ENCODE measurements around the gene SLFN11.
"Not testable (repeated sequence)": the region's sequence is repeated elsewhere in the genome, so short reads cannot be mapped to it uniquely, and the experiment has no call there.

The SLFN11 gene

GRCh38 chr17:35352284-35352683 is 21.1 kb downstream of the SLFN11 start:
- DNase-seq: no peak

- no peak for DNase-seq
Measured at GRCh38 chr17:35350493-35350892, 22.9 kb downstream of the SLFN11 start.

GRCh38 chr17:35345926-35346771 is 27.3 kb downstream of the SLFN11 start:
- DNase-seq: no peak

- no peak for DNase-seq
Measured at GRCh38 chr17:35345445-35345925, 27.9 kb downstream of the SLFN11 start.

- no peak for DNase-seq
Measured at GRCh38 chr17:35344262-35344661, 29.2 kb downstream of the SLFN11 start.

- no peak for DNase-seq
Measured at GRCh38 chr17:35342276-35342675, 31.1 kb downstream of the SLFN11 start.

GRCh38 chr17:35341411-35341992 is 31.9 kb downstream of the SLFN11 start:
- DNase-seq: no peak

GRCh38 chr17:35338230-35338629 is 35.2 kb downstream of the SLFN11 start:
- DNase-seq: no peak

- no peak for DNase-seq
Measured at GRCh38 chr17:35337364-35337763, 36.1 kb downstream of the SLFN11 start.

- DNase-seq: not testable (repeated sequence)
Measured at GRCh38 chr17:35333578-35333977, 39.8 kb downstream of the SLFN11 start.

- no peak for DNase-seq
Measured at GRCh38 chr17:35322749-35323148, 50.7 kb downstream of the SLFN11 start.

- no peak for DNase-seq
Measured at GRCh38 chr17:35315971-35316370, 57.5 kb downstream of the SLFN11 start.

- no peak for DNase-seq
Measured at GRCh38 chr17:35315283-35315682, 58.1 kb downstream of the SLFN11 start.

- DNase-seq: no peak
Measured at GRCh38 chr17:35314415-35315216, 58.8 kb downstream of the SLFN11 start.

GRCh38 chr17:35313875-35314409 is 59.5 kb downstream of the SLFN11 start:
- DNase-seq: no peak

GRCh38 chr17:35312790-35313711 is 60.4 kb downstream of the SLFN11 start:
- peak; percentile 38 for DNase-seq

GRCh38 chr17:35312346-35312745 is 61.1 kb downstream of the SLFN11 start:
- no peak for DNase-seq

GRCh38 chr17:35309345-35309744 is 64.1 kb downstream of the SLFN11 start:
- not testable (repeated sequence) for DNase-seq
